GM19035 (cell line): ENCODE results near the gene GRK4.
"Not testable (repeated sequence)": the region's sequence is repeated elsewhere in the genome, so short reads cannot be mapped to it uniquely, and the experiment has no call there.

Experiments used
- ATAC-seq: cut with Tn5 transposase; IDR thresholded peaks from one replicate; pipeline ENCODE4 v1.9.1; 2021; ENCODE audit not compliant: unreplicated experiment

The GRK4 gene

DNA sequence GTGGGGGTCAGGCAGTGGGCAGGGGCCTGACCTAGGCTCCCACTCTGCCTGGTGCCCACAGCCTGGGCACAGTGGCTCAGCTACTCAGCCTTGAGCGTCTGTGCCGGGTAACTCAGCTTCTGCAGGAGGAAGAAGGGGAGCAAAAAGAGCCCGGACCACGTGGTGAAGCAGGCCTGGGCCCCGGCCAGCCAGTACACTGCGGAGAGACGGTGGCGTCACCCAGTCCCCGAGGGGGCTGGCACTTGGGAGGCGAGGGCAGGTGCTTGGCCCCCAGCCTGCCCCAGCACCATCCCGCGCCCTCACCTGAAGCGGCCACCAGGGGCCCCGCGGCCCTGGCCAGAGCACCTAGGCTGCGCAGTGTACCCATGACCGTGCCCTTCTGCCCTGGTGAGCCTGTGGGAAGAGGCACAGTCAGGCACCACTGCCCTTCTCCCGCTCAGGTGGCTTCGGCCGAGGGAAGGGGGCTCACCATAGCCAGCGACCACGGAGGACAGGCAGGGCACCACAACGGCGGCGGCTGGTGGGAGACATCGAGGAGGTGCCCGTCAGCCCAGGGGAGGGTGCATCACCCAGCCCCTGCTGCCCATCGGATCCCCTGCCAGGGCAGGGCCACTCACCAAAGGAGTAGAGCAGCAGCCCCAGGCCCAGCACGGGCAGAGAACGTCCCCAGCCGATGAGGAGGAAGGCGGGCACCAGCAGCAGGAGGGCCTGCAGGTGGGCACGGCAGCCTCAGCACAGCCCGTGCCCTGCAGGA lies 32.4 kb upstream of the GRK4 start:
- ATAC-seq, result no peak

DNA sequence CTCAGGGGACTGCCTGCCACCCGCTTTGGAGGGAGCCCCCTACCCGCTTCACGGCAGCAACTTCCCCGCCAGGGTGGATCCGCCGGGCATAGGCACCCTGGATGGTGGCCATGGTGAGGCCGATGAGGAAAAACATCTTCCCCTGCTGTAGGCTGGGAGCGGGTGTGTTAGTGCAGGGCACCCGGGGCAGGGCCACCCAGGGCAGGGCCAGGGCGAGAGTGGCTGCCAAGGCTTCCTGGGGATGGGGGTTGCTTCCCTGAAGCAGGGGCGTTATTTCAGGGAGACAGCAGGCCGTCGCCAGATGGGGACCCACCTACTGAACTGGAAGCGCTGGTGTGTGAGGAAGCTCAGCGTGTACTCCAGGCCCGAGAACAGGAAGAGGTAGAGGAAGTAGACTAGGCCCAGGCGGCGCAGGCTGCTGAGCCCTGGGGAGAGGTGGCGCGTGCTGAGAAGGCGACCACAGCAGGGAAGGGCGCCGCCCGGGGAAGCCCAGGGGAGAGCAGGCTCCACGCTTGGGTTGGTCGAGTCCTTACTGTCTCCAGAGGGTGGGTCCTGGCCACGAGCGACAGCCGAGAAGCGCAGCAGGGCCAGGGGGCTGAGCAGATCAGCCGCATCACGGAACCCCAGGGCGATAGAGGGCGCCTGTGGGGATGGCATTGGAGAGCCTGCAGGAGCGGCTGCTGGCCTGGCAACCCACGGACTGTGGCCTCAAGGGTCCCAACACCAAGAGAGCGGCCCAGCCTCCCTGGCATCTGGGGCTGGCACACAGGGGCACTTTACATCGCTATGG lies 31.7 kb upstream of the GRK4 start:
- ATAC-seq, result no peak

GRCh38 chr4:2932321-2932950 lies 30.9 kb upstream of the GRK4 start:
- ATAC-seq, result no peak

- no peak for ATAC-seq
Observed at GRCh38 chr4:2932951-2933565, 30.3 kb upstream of the GRK4 start.

DNA sequence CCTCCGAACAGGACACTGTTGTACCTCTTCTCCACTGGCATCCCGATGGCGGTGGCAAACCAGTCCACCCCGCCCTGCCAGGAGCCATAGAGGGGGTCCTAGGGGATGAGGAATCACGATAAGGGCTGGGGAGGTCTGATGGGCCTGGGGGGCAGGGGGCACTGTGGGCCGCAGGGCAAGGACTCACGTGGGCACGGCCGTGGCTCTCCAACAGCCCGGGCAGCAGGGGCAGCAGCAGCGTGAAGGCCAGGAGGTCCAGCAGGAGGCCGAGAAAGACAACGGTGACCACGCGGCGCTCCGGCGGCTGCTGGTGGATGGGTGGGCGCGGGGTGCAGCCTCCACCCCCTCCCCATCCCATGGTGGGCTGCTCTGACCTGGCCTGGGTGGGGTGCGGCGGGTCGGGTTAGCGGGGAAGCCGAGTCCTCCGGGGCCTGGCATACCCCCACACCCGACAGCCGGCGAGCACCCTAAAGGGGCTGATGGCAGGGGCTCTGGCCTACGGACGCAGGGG lies 29.8 kb upstream of the GRK4 start:
- no peak for ATAC-seq

DNA sequence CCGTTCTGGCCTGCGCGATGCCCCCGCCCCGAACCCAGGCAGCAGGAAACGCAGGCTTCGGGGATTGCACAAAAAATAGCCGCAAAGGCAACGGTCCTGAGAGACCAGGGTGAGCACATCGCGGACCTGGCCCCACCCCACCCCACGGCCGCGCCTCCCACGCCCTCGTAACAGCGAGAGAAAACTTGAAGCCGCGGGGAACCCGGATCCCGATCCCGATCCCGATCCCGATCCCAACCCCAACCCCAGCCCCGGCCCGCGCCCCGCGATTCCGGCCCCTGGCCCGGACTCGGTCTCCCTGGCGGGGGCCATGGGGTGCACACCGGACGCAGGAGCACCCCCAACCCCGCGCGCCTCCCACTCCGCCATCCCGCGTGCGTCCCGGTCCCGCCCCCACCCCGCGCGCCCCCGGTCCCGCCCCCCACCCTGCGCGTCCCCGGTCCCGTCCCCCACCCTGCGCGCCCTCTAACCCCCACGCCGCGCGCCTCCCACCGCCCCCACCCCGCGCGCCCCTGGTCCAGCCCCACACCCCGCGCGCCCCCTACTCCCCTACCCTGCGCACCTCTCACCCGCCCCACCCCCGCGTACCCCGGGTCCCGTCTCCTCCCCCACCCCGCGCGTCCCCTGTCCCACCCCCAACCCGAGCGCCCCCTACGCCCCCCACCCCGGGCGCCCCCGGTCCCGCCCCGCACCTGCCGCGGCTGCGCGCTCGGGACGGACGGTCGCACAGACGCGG lies 29.1 kb upstream of the GRK4 start:
- no peak for ATAC-seq

- peak; percentile 50 for ATAC-seq
Observed at GRCh38 chr4:2934813-2935761, 28.3 kb upstream of the GRK4 start.

- ATAC-seq, result no peak
Observed at GRCh38 chr4:2935762-2936743, 27.3 kb upstream of the GRK4 start.

DNA sequence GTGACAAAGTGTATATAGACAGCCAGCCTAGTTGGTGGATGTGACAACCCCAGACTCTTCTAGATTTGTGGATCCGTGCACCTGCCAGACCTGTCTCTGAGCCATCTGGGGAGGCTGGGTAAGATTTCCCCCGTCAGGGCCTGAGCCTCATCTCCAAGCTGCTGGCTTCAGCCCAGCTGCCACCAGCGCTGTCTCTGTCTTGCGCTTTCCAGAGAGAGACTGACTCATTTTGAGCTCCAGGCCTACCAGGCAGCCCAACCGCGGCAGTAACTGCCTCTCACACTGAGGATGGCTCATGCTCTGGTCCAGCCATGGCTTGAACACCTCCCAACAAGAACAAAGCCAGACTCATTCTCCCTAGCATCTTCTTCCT lies 26.6 kb upstream of the GRK4 start:
- ATAC-seq, result peak; percentile 23

DNA sequence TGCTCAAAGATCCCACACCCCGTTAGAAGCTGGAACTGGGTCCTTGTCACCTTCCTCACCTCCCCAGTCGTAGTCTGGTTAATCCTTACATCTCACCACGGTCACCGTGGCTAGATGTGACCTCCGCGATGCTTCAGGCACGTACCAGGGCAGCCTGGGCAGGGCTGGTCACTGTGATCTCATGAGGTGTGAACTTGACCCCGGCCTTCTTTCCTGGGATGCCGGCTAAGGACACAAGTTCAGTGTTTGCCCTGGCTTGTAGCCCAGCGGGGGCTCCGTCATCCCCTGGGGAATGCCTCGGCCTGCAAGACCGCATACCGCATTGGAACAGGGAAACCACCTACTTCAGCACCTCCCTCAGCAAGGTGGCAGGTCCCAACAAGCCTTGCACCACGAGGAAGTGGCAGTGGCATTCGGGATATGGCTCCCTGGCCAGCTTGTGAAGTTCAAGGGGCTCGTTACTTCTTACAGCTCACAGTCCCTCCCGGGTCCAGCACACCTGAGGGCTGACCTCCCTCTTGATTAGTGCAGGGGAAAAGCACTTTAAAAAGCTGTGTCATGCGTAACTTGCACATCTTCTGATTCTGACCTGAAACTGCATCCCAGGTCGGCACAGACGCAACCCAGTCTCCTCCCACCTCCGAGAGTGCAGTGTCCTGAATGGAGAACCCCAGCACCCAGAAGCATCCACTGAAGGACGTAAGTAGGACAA lies 26.1 kb upstream of the GRK4 start:
- ATAC-seq, result peak; percentile 15

DNA sequence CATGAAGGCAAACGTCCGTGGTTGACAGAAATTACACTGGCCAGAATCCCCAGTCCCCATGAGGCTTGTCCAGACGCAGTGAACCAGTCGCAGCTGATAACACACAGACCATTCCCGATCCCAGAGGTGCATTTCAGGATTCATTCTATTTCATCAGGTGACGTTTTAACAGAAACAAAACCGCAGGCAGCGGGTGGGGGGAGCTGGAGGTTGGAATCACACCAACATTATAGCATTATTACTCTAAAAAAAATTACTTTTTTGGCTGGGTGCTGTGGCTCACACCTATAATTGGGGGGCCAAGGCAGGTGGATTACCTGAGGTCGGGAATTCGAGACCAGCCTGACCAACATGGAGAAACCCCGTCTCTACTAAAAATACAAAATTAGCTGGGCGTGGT lies 25.4 kb upstream of the GRK4 start:
- ATAC-seq, result no peak

GRCh38 chr4:2938411-2938810 lies 25.0 kb upstream of the GRK4 start:
- not testable (repeated sequence) for ATAC-seq

DNA sequence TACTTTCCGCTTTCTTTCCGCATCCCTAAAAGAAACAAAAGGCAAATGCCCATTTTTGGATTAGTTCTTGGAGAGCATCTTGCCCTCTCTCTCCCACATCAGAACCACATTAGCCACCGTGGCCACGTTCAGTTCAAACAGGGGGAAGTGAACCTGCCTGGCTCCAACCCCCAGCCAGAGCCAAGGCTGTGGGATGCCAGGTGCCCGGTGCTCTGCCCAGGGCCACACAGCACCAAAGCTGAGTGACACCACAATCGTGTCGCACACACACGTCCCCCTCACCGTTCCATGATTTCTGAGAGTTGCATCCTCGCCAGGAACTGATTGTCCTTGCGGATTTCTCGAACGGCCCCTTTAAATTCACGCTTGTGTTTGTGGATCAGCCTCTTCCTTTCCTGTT lies 24.5 kb upstream of the GRK4 start:
- ATAC-seq, result no peak

GRCh38 chr4:2939383-2940243 lies 23.8 kb upstream of the GRK4 start:
- no peak for ATAC-seq

DNA sequence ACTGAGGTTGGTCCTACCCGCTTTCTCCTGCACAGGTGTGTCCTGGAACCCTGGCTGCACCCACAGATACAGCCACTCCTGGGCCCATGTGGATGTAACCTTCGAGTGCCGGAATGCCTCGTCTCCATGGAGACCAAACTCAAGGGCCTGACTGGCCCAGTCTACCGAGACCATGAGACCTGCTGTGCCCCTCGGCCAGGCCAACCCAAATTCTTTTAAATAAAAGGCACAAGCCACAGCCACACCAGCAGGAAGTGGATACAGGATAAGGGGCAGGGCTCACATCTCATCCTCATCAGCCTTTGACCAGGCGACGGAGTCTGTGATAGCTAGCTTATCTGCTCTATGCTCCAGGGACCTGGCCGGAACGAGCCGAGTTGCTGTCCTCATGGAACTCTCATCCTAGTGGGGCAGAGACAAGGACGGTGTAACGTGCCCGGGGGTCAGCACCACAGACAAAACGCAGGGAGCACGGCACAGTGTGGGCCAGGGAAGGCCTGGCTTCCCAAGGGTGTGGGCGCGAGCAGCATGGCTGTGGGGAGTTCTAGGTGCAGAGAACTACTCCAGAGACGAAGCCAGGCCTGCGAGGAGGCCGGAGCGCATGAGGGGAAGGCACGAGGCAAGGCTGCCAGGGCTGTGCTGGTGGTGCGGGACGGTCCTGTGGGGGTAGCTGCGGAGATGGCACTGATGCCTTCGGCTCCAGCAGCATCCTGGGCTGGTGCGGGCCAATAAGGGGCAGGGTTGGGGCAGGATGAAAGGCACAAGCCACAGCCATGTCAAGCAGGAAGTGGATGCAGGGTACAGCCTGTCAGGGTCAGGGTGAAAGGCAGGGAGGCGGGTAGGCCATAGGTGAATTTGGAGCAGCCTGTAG lies 22.9 kb upstream of the GRK4 start:
- no peak for ATAC-seq
